MM.1S (cell line): ENCODE data around the gene IP6K2.
"Not testable (repeated sequence)": the region's sequence is repeated elsewhere in the genome, so short reads cannot be mapped to it uniquely, and the experiment has no call there.

Experiments used
- DNase-seq: peaks from one replicate; pipeline ENCODE4 v3.0.0-alpha.2; 2015
- H2AFZ ChIP-seq: fragments of 300-600 bp; sonication (generic); 2 replicates; pipeline ENCODE4 v1.6.0; 2016; ENCODE audit warnings: antibody characterized with exemption, low read length
- H3F3A ChIP-seq: fragments of 300-600 bp; sonication (generic); 2 replicates; pipeline ENCODE4 v1.6.1; 2016; ENCODE audit warnings: mild to moderate bottlenecking, antibody characterized with exemption, low read length, moderate library complexity, mixed read lengths; ENCODE audit not compliant: insufficient read depth
- H3K27ac ChIP-seq: fragments of 300-600 bp; sonication (generic); 2 replicates; pipeline ENCODE4 v1.5.1; 2016; ENCODE audit warnings: mild to moderate bottlenecking, low read length
- H3K27me3 ChIP-seq: fragments of 300-600 bp; sonication (generic); replicated peaks from 2 replicates; pipeline ENCODE4 v1.6.0; 2016; ENCODE audit warnings: low read length; ENCODE audit not compliant: insufficient read depth
- H3K36me3 ChIP-seq: fragments of 300-600 bp; sonication (generic); replicated peaks from 2 replicates; pipeline ENCODE4 v1.6.1; 2016; ENCODE audit warnings: mild to moderate bottlenecking, low read length, mixed read lengths; ENCODE audit not compliant: insufficient read depth
- H3K4me1 ChIP-seq: fragments of 300-600 bp; sonication (generic); 2 replicates; pipeline ENCODE4 v1.6.1; 2016; ENCODE audit warnings: low read length, mixed read lengths
- H3K4me2 ChIP-seq: fragments of 300-600 bp; sonication (generic); 2 replicates; pipeline ENCODE4 v1.6.0; 2016; ENCODE audit warnings: low read depth, low read length
- H3K4me3 ChIP-seq: fragments of 300-600 bp; sonication (generic); 2 replicates; pipeline ENCODE4 v1.5.1; 2016; ENCODE audit warnings: low read length, mixed read lengths
- H3K79me2 ChIP-seq: fragments of 300-600 bp; sonication (generic); 2 replicates; pipeline ENCODE4 v1.6.1; 2016; ENCODE audit warnings: mixed run types, low read length, mixed read lengths
- H3K9ac ChIP-seq: fragments of 300-600 bp; sonication (generic); 2 replicates; pipeline ENCODE4 v1.6.1; 2016; ENCODE audit warnings: low read length, mixed read lengths
- H3K9me2 ChIP-seq: fragments of 300-600 bp; sonication (generic); replicated peaks from 2 replicates; pipeline ENCODE4 v1.6.1; 2016; ENCODE audit warnings: mild to moderate bottlenecking, low read length, mixed read lengths; ENCODE audit not compliant: insufficient read depth
- H3K9me3 ChIP-seq: fragments of 300-600 bp; sonication (generic); replicated peaks from 2 replicates; pipeline ENCODE4 v1.6.1; 2016; ENCODE audit warnings: mild to moderate bottlenecking, low read length, mixed read lengths; ENCODE audit not compliant: insufficient read depth
- H4K20me1 ChIP-seq: fragments of 300-600 bp; sonication (generic); 2 replicates; pipeline ENCODE4 v1.6.1; 2016; ENCODE audit warnings: mild to moderate bottlenecking, low read length, moderate library complexity, mixed read lengths; ENCODE audit not compliant: insufficient read depth
- CTCF ChIP-seq: fragments of 300-600 bp; sonication (generic); IDR thresholded peaks from 2 replicates; pipeline ENCODE4 v1.5.1; 2016; ENCODE audit warnings: antibody characterized with exemption, low read length, mixed read lengths
- EZH2 ChIP-seq: fragments of 300-600 bp; sonication (generic); optimal IDR thresholded peaks from 2 replicates; pipeline ENCODE3; 2017; ENCODE audit warnings: low read depth, mild to moderate bottlenecking, antibody characterized with exemption, low read length, mixed read lengths
- EZH2phosphoT487 ChIP-seq: fragments of 300-600 bp; sonication (generic); IDR thresholded peaks from 2 replicates; pipeline ENCODE4 v1.6.1; 2018; ENCODE audit warnings: antibody characterized with exemption, low read length

The IP6K2 gene

GRCh38 chr3:48727511-48727910, 10.5 kb upstream of the IP6K2 start:
- Histone ChIP-seq H3K27ac (no peak overlapping the region), H2AFZ (no peak overlapping the region), H3K4me2 (no peak overlapping the region), H3K9me2 (no peaks in the 10 kb centered on the region), H3K9ac (no peak overlapping the region), H3K4me3 (no peak overlapping the region), H3K27me3 (no peaks in the 10 kb centered on the region), H3F3A (no peaks in the 10 kb centered on the region), H3K4me1 (no peaks in the 10 kb centered on the region), H3K36me3 (no peaks in the 10 kb centered on the region), H3K79me2 (no peaks in the 10 kb centered on the region), H4K20me1 (no peaks in the 10 kb centered on the region), H3K9me3 (no peaks in the 10 kb centered on the region)
- no peak for DNase-seq
- TF ChIP-seq EZH2phosphoT487: no peak
- no peak for TF ChIP-seq EZH2
- no peak for TF ChIP-seq CTCF

- not testable (repeated sequence) for H3K4me1 ChIP-seq, H4K20me1 ChIP-seq, H2AFZ ChIP-seq, H3F3A ChIP-seq, H3K79me2 ChIP-seq, H3K4me3 ChIP-seq, H3K9ac ChIP-seq, H3K9me2 ChIP-seq, H3K9me3 ChIP-seq, H3K27ac ChIP-seq, H3K36me3 ChIP-seq, H3K4me2 ChIP-seq, H3K27me3 ChIP-seq, DNase-seq
These were observed 8.3 kb upstream of the IP6K2 start for GRCh38 chr3:48725185-48725855.

GRCh38 chr3:48723725-48724124, 6.7 kb upstream of the IP6K2 start:
- DNase-seq: no peak
- Histone ChIP-seq H3K36me3 (no peaks in the 10 kb centered on the region), H3K4me3 (no peak overlapping the region), H3K27ac (no peak overlapping the region), H3K4me2 (no peak overlapping the region), H3K27me3 (no peaks in the 10 kb centered on the region), H3K9ac (no peak overlapping the region), H3K79me2 (no peaks in the 10 kb centered on the region), H3K9me3 (no peaks in the 10 kb centered on the region), H3K9me2 (no peaks in the 10 kb centered on the region), H2AFZ (no peak overlapping the region), H3K4me1 (no peaks in the 10 kb centered on the region), H3F3A (no peaks in the 10 kb centered on the region), H4K20me1 (no peaks in the 10 kb centered on the region)
- no peak for TF ChIP-seq CTCF
- TF ChIP-seq EZH2: no peak
- TF ChIP-seq EZH2phosphoT487: no peak

- not testable (repeated sequence) for H3K9ac ChIP-seq, H3K4me3 ChIP-seq, H3K27me3 ChIP-seq, DNase-seq, H3K4me2 ChIP-seq, H3K27ac ChIP-seq, H3K9me3 ChIP-seq, H3K9me2 ChIP-seq, H3K36me3 ChIP-seq, H3K79me2 ChIP-seq, H3F3A ChIP-seq, H4K20me1 ChIP-seq, H3K4me1 ChIP-seq, H2AFZ ChIP-seq
These were observed 6.3 kb upstream of the IP6K2 start for GRCh38 chr3:48723293-48723692.
